Smooth muscle cell (in vitro differentiated cells): ENCODE data around the gene FKRP. TPM values are rescaled to one million over a fixed set of nuclear protein-coding genes. Genes with fewer than 3 reads are reported as not detected.

ENCODE experiments used
- DNase-seq: peaks from one replicate; lab custom pipeline; 2025; ENCODE audit not compliant: unreplicated experiment; lab: John Stamatoyannopoulos, UW
- H2AFZ ChIP-seq: fragments of 200-600 bp; sonication (generic); 2 replicates; pipeline ENCODE4 v1.6.0; 2016; ENCODE audit warnings: antibody characterized with exemption, low read depth, mild to moderate bottlenecking
- H3F3A ChIP-seq: fragments of 200-600 bp; sonication (generic); 2 replicates; pipeline ENCODE4 v1.6.0; 2017; ENCODE audit warnings: antibody characterized with exemption, low read depth
- H3K27ac ChIP-seq: fragments of 200-600 bp; sonication (generic); 2 replicates; pipeline ENCODE4 v1.5.1; 2016; ENCODE audit warnings: low read depth, mild to moderate bottlenecking
- H3K27me3 ChIP-seq: fragments of 200-600 bp; sonication (generic); 2 replicates; pipeline ENCODE4 v1.6.1; 2016; ENCODE audit warnings: low read depth, mild to moderate bottlenecking
- H3K36me3 ChIP-seq: fragments of 200-600 bp; sonication (generic); 2 replicates; pipeline ENCODE4 v1.5.1; 2016; ENCODE audit warnings: low read depth
- H3K4me1 ChIP-seq: fragments of 200-600 bp; sonication (generic); 2 replicates; pipeline ENCODE4 v1.5.1; 2016; ENCODE audit warnings: low read depth
- H3K4me2 ChIP-seq: fragments of 200-600 bp; sonication (generic); 2 replicates; pipeline ENCODE4 v1.6.0; 2016; ENCODE audit warnings: mild to moderate bottlenecking
- H3K4me3 ChIP-seq: fragments of 200-600 bp; sonication (generic); 2 replicates; pipeline ENCODE4 v1.5.1; 2016; ENCODE audit warnings: mild to moderate bottlenecking
- H3K79me2 ChIP-seq: fragments of 200-600 bp; sonication (generic); 2 replicates; pipeline ENCODE4 v1.6.0; 2016; ENCODE audit warnings: low read depth, mild to moderate bottlenecking
- H3K9ac ChIP-seq: fragments of 200-600 bp; sonication (generic); 2 replicates; pipeline ENCODE4 v1.6.0; 2016; ENCODE audit warnings: low read depth
- H3K9me3 ChIP-seq: fragments of 200-600 bp; sonication (generic); replicated peaks from 2 replicates; pipeline ENCODE4 v1.5.1; 2016; ENCODE audit warnings: low read depth
- H4K20me1 ChIP-seq: fragments of 200-600 bp; sonication (generic); 2 replicates; pipeline ENCODE4 v1.6.0; 2016; ENCODE audit warnings: low read depth
- CTCF ChIP-seq: fragments of 200-600 bp; sonication (generic); IDR thresholded peaks from 2 replicates; pipeline ENCODE4 v1.5.1; 2017; ENCODE audit warnings: borderline replicate concordance, mild to moderate bottlenecking, antibody characterized with exemption; ENCODE audit not compliant: insufficient read depth, poor library complexity, severe bottlenecking
- WGBS: methylation state at CpG from one replicate; pipeline ENCODE4 v1.1.7; 2016; ENCODE audit warnings: low lambda C conversion rate; 5-methylcytosine and 5-hydroxymethylcytosine counted together
- polyA plus RNA-seq: library from polyadenylated mRNA; unstranded; fragments of >200 nt; fragmentation: Nextera tagmentation; extraction: Ambion mirVana; gene quantifications from 2 replicates; pipeline ENCODE4 v1.2.1, GENCODE V29; 2016
- total RNA-seq: library from RNA; depleted of rRNA; stranded (reverse); fragments of >200 nt; gene quantifications from 2 replicates; pipeline ENCODE4 v1.2.3, GENCODE V29; 2014

The FKRP gene
- total and polyA plus RNA-seq, 2 experiments from 2014 or later = 18.9 to 35.2 TPM

- peak; percentile 28 for DNase-seq
Measured at GRCh38 chr19:46746281-46747057, 612 bp downstream of the FKRP start, which contains the start of gene STRN4. STRN4 (minus strand) TSS chr19:46746450; CDS start chr19:46746430, 20 bp downstream.

GRCh38 chr19:46748325-46749109 lies 2.7 kb downstream of the FKRP start:
- Histone ChIP-seq H3K79me2 (peaks cover 29% of the 10 kb centered on the region), H3K4me2 (no peak overlapping the region), H3K36me3 (no peaks in the 10 kb centered on the region), H3K9me3 (no peaks in the 10 kb centered on the region), H3K27ac (no peak overlapping the region), H2AFZ (no peak overlapping the region), H3K9ac (no peak overlapping the region), H3K4me3 (no peak overlapping the region), H3K27me3 (no peaks in the 10 kb centered on the region), H4K20me1 (peaks cover 21% of the 10 kb centered on the region), H3F3A (no peaks in the 10 kb centered on the region), H3K4me1 (peaks cover 8% of the 10 kb centered on the region)
- 87% methylated on average over 21 of the region's 21 CpGs for WGBS
- TF ChIP-seq CTCF = peak; percentile 79
- DNase-seq = peak; percentile 24

More at GRCh38 chr19:46746281-46747057, 612 bp downstream of the FKRP start, which contains the start of gene STRN4:
- WGBS = 5% methylated on average over 13 of the region's 74 CpGs
- H3K4me2 ChIP-seq = peak within 1 kb of the TSS; percentile 99
- peak within 1 kb of the TSS; percentile 93 for H3K9ac ChIP-seq
- H3K9me3 ChIP-seq = no peaks in the 10 kb centered on the region
- H3K4me3 ChIP-seq = peak within 1 kb of the TSS; percentile 97
- H2AFZ ChIP-seq = peak within 1 kb of the TSS; percentile 82
- H3K27me3 ChIP-seq = no peaks in the 10 kb centered on the region
- peaks cover 8% of the 10 kb centered on the region for H3K4me1 ChIP-seq
- no peaks in the 10 kb centered on the region for H3K36me3 ChIP-seq
- H3K79me2 ChIP-seq = peaks cover 50% of the 10 kb centered on the region
- H3K27ac ChIP-seq = peak within 1 kb of the TSS; percentile 56
- H4K20me1 ChIP-seq = peaks cover 42% of the 10 kb centered on the region
- TF ChIP-seq CTCF = no peak
- H3F3A ChIP-seq = no peaks in the 10 kb centered on the region

- Histone ChIP-seq H3K36me3 (no peaks in the 10 kb centered on the region), H2AFZ (no peak overlapping the region), H3K79me2 (no peaks in the 10 kb centered on the region), H3K27me3 (no peaks in the 10 kb centered on the region), H3F3A (no peaks in the 10 kb centered on the region), H3K27ac (no peak overlapping the region), H3K4me3 (no peak overlapping the region), H4K20me1 (peaks cover 5% of the 10 kb centered on the region), H3K4me2 (no peak overlapping the region), H3K9me3 (no peaks in the 10 kb centered on the region), H3K4me1 (no peaks in the 10 kb centered on the region), H3K9ac (no peak overlapping the region)
- no peak for DNase-seq
- whole genome bisulfite sequencing = 43% methylated on average over 4 of the region's 4 CpGs
- TF ChIP-seq CTCF = peak; percentile 28
Measured at GRCh38 chr19:46753420-46754155, 7.7 kb downstream of the FKRP start.
